ENCODE measurements around the gene NR5A1. TPM values are rescaled to one million over a fixed set of nuclear protein-coding genes. Genes with fewer than 3 reads are reported as not detected.

The NR5A1 gene
- total RNA-seq, 4 donors from 2014 or later: not detected

GRCh38 chr9:124527781-124528180 lies 20.6 kb upstream of the NR5A1 start:
- Histone ChIP-seq H3K27ac (no peak overlapping the region), H3K27me3 (no peaks in the 10 kb centered on the region), H3K4me3 (no peak overlapping the region), H3K9me3 (no peaks in the 10 kb centered on the region), H3K36me3 (peaks cover 0 to 19% (median 0%) of the 10 kb centered on the region in 3 donors), H3K4me1 (no peaks in the 10 kb centered on the region)
- DNase-seq: no peak
- 80 to 96% methylated on average over 3 of the region's 3 CpGs for WGBS, 2 donors
- intact Hi-C loops (cut with DNase I): no loop called here
- TF ChIP-seq POLR2A (IDR thresholded peaks at IDR 0.05): no peak

DNA sequence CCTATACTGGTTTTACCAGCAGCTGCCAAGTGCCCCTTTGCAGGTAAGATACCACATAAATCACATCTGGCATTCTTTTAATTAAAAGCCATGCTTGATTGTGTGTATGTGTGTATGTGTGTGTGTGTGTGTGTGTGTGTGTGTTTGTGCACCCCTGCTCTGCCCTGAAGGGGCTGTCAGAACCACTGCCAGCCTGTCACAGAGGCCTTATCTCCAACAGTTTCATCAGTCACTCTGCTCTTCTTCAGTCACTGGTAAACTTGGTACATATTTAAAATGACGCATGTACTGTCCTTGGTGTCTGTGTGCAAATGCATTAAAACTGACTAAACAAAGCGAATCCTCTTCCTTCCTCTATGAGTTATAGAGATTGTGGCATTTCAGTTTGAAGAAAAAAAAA lies 19.0 kb upstream of the NR5A1 start:
- no peak overlapping the region for H3K27ac ChIP-seq
- 85 to 100% methylated on average over 2 of the region's 2 CpGs for WGBS, 2 donors
- TF ChIP-seq POLR2A (IDR thresholded peaks at IDR 0.05): no peak
- TF ChIP-seq, protein P1, sequence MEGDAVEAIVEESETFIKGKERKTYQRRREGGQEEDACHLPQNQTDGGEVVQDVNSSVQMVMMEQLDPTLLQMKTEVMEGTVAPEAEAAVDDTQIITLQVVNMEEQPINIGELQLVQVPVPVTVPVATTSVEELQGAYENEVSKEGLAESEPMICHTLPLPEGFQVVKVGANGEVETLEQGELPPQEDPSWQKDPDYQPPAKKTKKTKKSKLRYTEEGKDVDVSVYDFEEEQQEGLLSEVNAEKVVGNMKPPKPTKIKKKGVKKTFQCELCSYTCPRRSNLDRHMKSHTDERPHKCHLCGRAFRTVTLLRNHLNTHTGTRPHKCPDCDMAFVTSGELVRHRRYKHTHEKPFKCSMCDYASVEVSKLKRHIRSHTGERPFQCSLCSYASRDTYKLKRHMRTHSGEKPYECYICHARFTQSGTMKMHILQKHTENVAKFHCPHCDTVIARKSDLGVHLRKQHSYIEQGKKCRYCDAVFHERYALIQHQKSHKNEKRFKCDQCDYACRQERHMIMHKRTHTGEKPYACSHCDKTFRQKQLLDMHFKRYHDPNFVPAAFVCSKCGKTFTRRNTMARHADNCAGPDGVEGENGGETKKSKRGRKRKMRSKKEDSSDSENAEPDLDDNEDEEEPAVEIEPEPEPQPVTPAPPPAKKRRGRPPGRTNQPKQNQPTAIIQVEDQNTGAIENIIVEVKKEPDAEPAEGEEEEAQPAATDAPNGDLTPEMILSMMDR (IDR thresholded peaks at IDR 0.05): no peak

DNA sequence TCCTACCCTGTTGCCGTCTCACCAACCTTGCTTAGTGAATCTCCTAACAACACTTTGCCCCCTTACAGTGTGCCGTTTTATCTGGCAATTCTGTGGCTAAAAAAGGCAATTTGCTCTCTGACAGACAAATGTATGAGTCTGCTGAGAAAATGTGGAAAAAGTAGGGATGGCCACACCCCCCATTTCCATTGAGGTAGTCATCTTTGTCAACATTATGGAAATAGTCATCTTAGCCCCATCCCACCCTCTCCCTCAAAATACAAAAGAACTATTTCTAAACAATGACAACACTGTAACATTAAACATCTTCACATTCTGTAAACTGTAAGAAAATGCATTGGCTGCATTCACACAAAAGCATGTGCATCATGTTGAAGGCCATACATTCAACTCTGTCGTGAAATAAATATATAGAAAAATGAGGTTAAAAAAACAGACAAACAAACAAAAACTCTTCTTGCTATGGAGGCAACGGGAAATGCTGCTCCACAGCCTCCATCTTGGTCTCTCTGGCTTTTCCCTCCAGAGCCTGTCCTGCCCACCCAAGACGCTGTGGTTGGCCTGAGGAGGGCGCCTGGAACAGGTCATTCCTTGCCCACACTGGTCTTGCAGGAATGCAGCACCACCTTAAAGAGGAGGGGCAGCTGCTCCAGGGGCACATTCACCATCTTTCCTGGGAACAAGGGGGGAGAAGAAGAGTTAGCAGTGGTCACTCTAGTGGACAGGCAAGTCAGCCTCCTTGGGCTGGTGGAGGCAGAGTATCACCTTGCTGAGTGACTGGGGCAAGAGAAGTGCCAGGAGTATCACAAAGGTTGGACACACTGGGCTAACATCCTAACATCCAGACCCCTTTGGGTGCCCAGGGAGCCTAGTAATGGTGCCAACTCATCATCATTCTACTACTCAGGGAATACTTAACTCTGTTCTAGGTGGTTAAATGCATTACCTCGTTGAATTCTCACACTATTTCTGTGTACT lies 15.2 kb upstream of the NR5A1 start:
- H3K36me3 ChIP-seq: peaks cover 0 to 30% (median 0%) of the 10 kb centered on the region in 3 donors
- H3K4me1 ChIP-seq: no peaks in the 10 kb centered on the region
- 75 to 79% methylated on average over 7 of the region's 7 CpGs for WGBS, 2 donors
- no peaks in the 10 kb centered on the region for H3K9me3 ChIP-seq
- H3K27ac ChIP-seq: no peak overlapping the region
- no peaks in the 10 kb centered on the region for H3K27me3 ChIP-seq
- no peak for DNase-seq
- H3K4me3 ChIP-seq: no peak overlapping the region
- intact Hi-C loops (cut with DNase I): no loop called here
- TF ChIP-seq POLR2A (IDR thresholded peaks at IDR 0.05): no peak
- TF ChIP-seq, protein P1 (IDR thresholded peaks at IDR 0.05): no peak

More for the DNA sequence above, 19.0 kb upstream of the NR5A1 start:
- no peak for DNase-seq
- peaks cover 0 to 28% (median 0%) of the 10 kb centered on the region in 3 donors for H3K36me3 ChIP-seq
- intact Hi-C loops (cut with DNase I): no loop called here
- no peaks in the 10 kb centered on the region for H3K9me3 ChIP-seq
- no peaks in the 10 kb centered on the region for H3K27me3 ChIP-seq
- no peaks in the 10 kb centered on the region for H3K4me1 ChIP-seq
- H3K4me3 ChIP-seq: no peak overlapping the region

DNA sequence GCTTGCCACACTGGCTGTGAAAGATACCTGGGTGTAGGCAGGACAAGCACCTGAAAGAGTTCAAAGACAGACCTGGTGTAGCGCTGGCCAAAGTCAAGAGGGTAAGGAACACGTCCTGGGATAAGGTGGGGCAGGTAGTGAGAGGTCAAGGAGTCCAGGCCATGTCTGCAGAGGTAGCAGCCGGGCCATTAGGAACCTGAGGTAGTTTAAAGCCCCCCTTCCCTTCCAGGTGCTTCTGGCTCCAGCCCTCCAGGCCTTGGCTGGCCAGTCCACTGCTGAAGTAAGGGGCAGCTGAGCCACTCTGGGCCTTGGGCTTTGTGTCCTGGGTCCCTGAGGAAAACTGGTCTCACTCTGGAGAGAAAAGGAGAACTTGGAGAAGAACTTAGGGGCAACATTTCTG lies 13.9 kb upstream of the NR5A1 start:
- 89 to 100% methylated on average over 2 to 3 of the region's 3 CpGs for WGBS, 2 donors

DNA sequence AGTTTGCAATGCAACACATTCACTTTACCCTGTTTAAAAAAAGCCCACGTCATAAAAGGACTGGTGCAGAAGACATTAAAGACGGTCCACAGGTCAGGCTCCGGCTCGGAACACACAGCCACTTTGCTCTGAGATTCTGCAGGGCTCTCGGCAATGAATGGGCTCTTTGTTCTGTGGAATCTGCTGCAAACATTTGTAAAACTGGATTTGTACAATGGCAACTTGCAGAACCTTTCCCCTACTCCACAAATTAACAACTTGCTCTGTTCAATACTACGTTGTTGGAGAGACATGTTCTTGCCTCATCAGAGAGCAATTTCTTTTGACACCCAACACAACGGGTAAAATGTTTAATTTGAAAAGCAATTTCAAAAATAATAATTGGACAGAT lies 13.0 kb upstream of the NR5A1 start:
- Histone ChIP-seq H3K4me3 (no peak overlapping the region), H3K36me3 (peaks cover 0 to 19% (median 0%) of the 10 kb centered on the region in 3 donors), H3K9me3 (no peaks in the 10 kb centered on the region), H3K4me1 (no peaks in the 10 kb centered on the region), H3K27ac (no peak overlapping the region), H3K27me3 (no peaks in the 10 kb centered on the region)
- DNase-seq: no peak
- 75 to 82% methylated on average over 7 of the region's 7 CpGs for WGBS, 2 donors
- TF ChIP-seq POLR2A (IDR thresholded peaks at IDR 0.05): no peak
- TF ChIP-seq, protein P1 (IDR thresholded peaks at IDR 0.05): no peak
- intact Hi-C loops (cut with DNase I): no loop called here

More for the DNA sequence above, 13.9 kb upstream of the NR5A1 start:
- intact Hi-C loops (cut with DNase I): no loop called here
- DNase-seq: no peak
- H3K4me3 ChIP-seq: no peak overlapping the region
- TF ChIP-seq, protein P1 (IDR thresholded peaks at IDR 0.05): no peak
- TF ChIP-seq POLR2A (IDR thresholded peaks at IDR 0.05): no peak
- no peak overlapping the region for H3K27ac ChIP-seq
- no peaks in the 10 kb centered on the region for H3K27me3 ChIP-seq
- no peaks in the 10 kb centered on the region for H3K9me3 ChIP-seq
- no peaks in the 10 kb centered on the region for H3K4me1 ChIP-seq
- H3K36me3 ChIP-seq: peaks cover 0 to 28% (median 0%) of the 10 kb centered on the region in 3 donors
